ENCODE results near the gene MSRB2. TPM values are rescaled to one million over a fixed set of nuclear protein-coding genes. Genes with fewer than 3 reads are reported as not detected.

MSRB2 gene
- total and polyA plus RNA-seq, 2 donors, result 14.2 to 26.2 TPM

- WGBS, result 97% methylated on average over 11 of the region's 11 CpGs
- peaks cover 3 to 5% of the 10 kb centered on the region in 2 donors for H3K36me3 ChIP-seq (ENCODE audit: control insufficient read depth in 2 of 2, insufficient read depth in 2 of 2, low read length in 1 of 2)
- H3K4me3 ChIP-seq (ENCODE audit: low read length in 2 of 2), result no peak overlapping the region
These were observed 24.9 kb downstream of the MSRB2 start for GRCh38 chr10:23120001-23120934.

GRCh38 chr10:23121135-23121534 lies 25.8 kb downstream of the MSRB2 start:
- 97% methylated on average over 5 of the region's 5 CpGs for WGBS
- peaks cover 3 to 5% of the 10 kb centered on the region in 2 donors for H3K36me3 ChIP-seq (ENCODE audit: control insufficient read depth in 2 of 2, insufficient read depth in 2 of 2, low read length in 1 of 2)

More at GRCh38 chr10:23120001-23120934, 24.9 kb downstream of the MSRB2 start:
- Histone ChIP-seq H3K9me3 (ENCODE audit: control insufficient read depth in 2 of 2, insufficient read depth in 1 of 2, low read length in 1 of 2) (no peaks in the 10 kb centered on the region), H3K27ac (ENCODE audit: low read depth in 1 of 2, low read length in 1 of 2) (no peak overlapping the region), H3K27me3 (ENCODE audit: control insufficient read depth in 2 of 2, insufficient read depth in 1 of 2, low read length in 1 of 2) (no peaks in the 10 kb centered on the region), H3K4me1 (ENCODE audit: control insufficient read depth in 2 of 2, insufficient read depth in 2 of 2, low read length in 2 of 2) (no peaks in the 10 kb centered on the region)
- no peak for DNase-seq (ENCODE audit: low read depth in 6 of 9, low spot score in 9 of 9)

GRCh38 chr10:23136462-23136861 lies 41.1 kb downstream of the MSRB2 start:
- no peak for DNase-seq (ENCODE audit: low read depth in 6 of 9, low spot score in 9 of 9)
- no peaks in the 10 kb centered on the region for H3K9me3 ChIP-seq (ENCODE audit: control insufficient read depth in 2 of 2, insufficient read depth in 1 of 2, low read length in 1 of 2)
- H3K27ac ChIP-seq (ENCODE audit: low read depth in 1 of 2, low read length in 1 of 2), result no peak overlapping the region
- WGBS, result 98% methylated on average over 4 of the region's 4 CpGs
- no peaks in the 10 kb centered on the region for H3K36me3 ChIP-seq (ENCODE audit: control insufficient read depth in 2 of 2, insufficient read depth in 2 of 2, low read length in 1 of 2)
- H3K27me3 ChIP-seq (ENCODE audit: control insufficient read depth in 2 of 2, insufficient read depth in 1 of 2, low read length in 1 of 2), result no peaks in the 10 kb centered on the region
- no peaks in the 10 kb centered on the region for H3K4me1 ChIP-seq (ENCODE audit: control insufficient read depth in 2 of 2, insufficient read depth in 2 of 2, low read length in 2 of 2)
- H3K4me3 ChIP-seq (ENCODE audit: low read length in 2 of 2), result no peak overlapping the region

More at GRCh38 chr10:23121135-23121534, 25.8 kb downstream of the MSRB2 start:
- Histone ChIP-seq H3K4me1 (ENCODE audit: control insufficient read depth in 2 of 2, insufficient read depth in 2 of 2, low read length in 2 of 2) (no peaks in the 10 kb centered on the region), H3K27me3 (ENCODE audit: control insufficient read depth in 2 of 2, insufficient read depth in 1 of 2, low read length in 1 of 2) (no peaks in the 10 kb centered on the region), H3K4me3 (ENCODE audit: low read length in 2 of 2) (no peak overlapping the region), H3K9me3 (ENCODE audit: control insufficient read depth in 2 of 2, insufficient read depth in 1 of 2, low read length in 1 of 2) (no peaks in the 10 kb centered on the region), H3K27ac (ENCODE audit: low read depth in 1 of 2, low read length in 1 of 2) (no peak overlapping the region)
- DNase-seq (ENCODE audit: low read depth in 6 of 9, low spot score in 9 of 9), result no peak

GRCh38 chr10:23139677-23140076 lies 44.3 kb downstream of the MSRB2 start:
- H3K4me1 ChIP-seq (ENCODE audit: control insufficient read depth in 2 of 2, insufficient read depth in 2 of 2, low read length in 2 of 2), result no peaks in the 10 kb centered on the region
- H3K36me3 ChIP-seq (ENCODE audit: control insufficient read depth in 2 of 2, insufficient read depth in 2 of 2, low read length in 1 of 2), result no peaks in the 10 kb centered on the region
- no peak for DNase-seq (ENCODE audit: low read depth in 6 of 9, low spot score in 9 of 9)
- WGBS, result 88% methylated on average over 1 of the region's 1 CpG
- no peaks in the 10 kb centered on the region for H3K27me3 ChIP-seq (ENCODE audit: control insufficient read depth in 2 of 2, insufficient read depth in 1 of 2, low read length in 1 of 2)
- H3K9me3 ChIP-seq (ENCODE audit: control insufficient read depth in 2 of 2, insufficient read depth in 1 of 2, low read length in 1 of 2), result no peaks in the 10 kb centered on the region
- H3K4me3 ChIP-seq (ENCODE audit: low read length in 2 of 2), result no peak overlapping the region
- H3K27ac ChIP-seq (ENCODE audit: low read depth in 1 of 2, low read length in 1 of 2), result no peak overlapping the region

GRCh38 chr10:23141995-23142394 lies 46.6 kb downstream of the MSRB2 start:
- H3K9me3 ChIP-seq (ENCODE audit: control insufficient read depth in 2 of 2, insufficient read depth in 1 of 2, low read length in 1 of 2), result no peaks in the 10 kb centered on the region
- DNase-seq (ENCODE audit: low read depth in 6 of 9, low spot score in 9 of 9), result no peak
- H3K4me3 ChIP-seq (ENCODE audit: low read length in 2 of 2), result no peak overlapping the region
- H3K4me1 ChIP-seq (ENCODE audit: control insufficient read depth in 2 of 2, insufficient read depth in 2 of 2, low read length in 2 of 2), result no peaks in the 10 kb centered on the region
- WGBS, result 90% methylated on average over 4 of the region's 4 CpGs
- H3K36me3 ChIP-seq (ENCODE audit: control insufficient read depth in 2 of 2, insufficient read depth in 2 of 2, low read length in 1 of 2), result no peaks in the 10 kb centered on the region
- no peak overlapping the region for H3K27ac ChIP-seq (ENCODE audit: low read depth in 1 of 2, low read length in 1 of 2)
- no peaks in the 10 kb centered on the region for H3K27me3 ChIP-seq (ENCODE audit: control insufficient read depth in 2 of 2, insufficient read depth in 1 of 2, low read length in 1 of 2)

- Histone ChIP-seq H3K4me3 (ENCODE audit: low read length in 2 of 2) (no peak overlapping the region), H3K9me3 (ENCODE audit: control insufficient read depth in 2 of 2, insufficient read depth in 1 of 2, low read length in 1 of 2) (no peaks in the 10 kb centered on the region), H3K4me1 (ENCODE audit: control insufficient read depth in 2 of 2, insufficient read depth in 2 of 2, low read length in 2 of 2) (no peaks in the 10 kb centered on the region), H3K27ac (ENCODE audit: low read depth in 1 of 2, low read length in 1 of 2) (no peak overlapping the region), H3K36me3 (ENCODE audit: control insufficient read depth in 2 of 2, insufficient read depth in 2 of 2, low read length in 1 of 2) (no peaks in the 10 kb centered on the region), H3K27me3 (ENCODE audit: control insufficient read depth in 2 of 2, insufficient read depth in 1 of 2, low read length in 1 of 2) (no peaks in the 10 kb centered on the region)
- no peak for DNase-seq (ENCODE audit: low read depth in 6 of 9, low spot score in 9 of 9)
- 77% methylated on average over 9 of the region's 9 CpGs for WGBS
These were observed 50.9 kb downstream of the MSRB2 start for GRCh38 chr10:23146258-23146657.

GRCh38 chr10:23147035-23147434 lies 51.7 kb downstream of the MSRB2 start:
- no peak for DNase-seq (ENCODE audit: low read depth in 6 of 9, low spot score in 9 of 9)
- Histone ChIP-seq H3K27ac (ENCODE audit: low read depth in 1 of 2, low read length in 1 of 2) (no peak overlapping the region), H3K4me3 (ENCODE audit: low read length in 2 of 2) (no peak overlapping the region), H3K9me3 (ENCODE audit: control insufficient read depth in 2 of 2, insufficient read depth in 1 of 2, low read length in 1 of 2) (no peaks in the 10 kb centered on the region), H3K36me3 (ENCODE audit: control insufficient read depth in 2 of 2, insufficient read depth in 2 of 2, low read length in 1 of 2) (no peaks in the 10 kb centered on the region), H3K27me3 (ENCODE audit: control insufficient read depth in 2 of 2, insufficient read depth in 1 of 2, low read length in 1 of 2) (no peaks in the 10 kb centered on the region), H3K4me1 (ENCODE audit: control insufficient read depth in 2 of 2, insufficient read depth in 2 of 2, low read length in 2 of 2) (no peaks in the 10 kb centered on the region)
- 91% methylated on average over 6 of the region's 6 CpGs for WGBS

GRCh38 chr10:23148214-23148613 lies 52.8 kb downstream of the MSRB2 start:
- H3K4me1 ChIP-seq (ENCODE audit: control insufficient read depth in 2 of 2, insufficient read depth in 2 of 2, low read length in 2 of 2), result no peaks in the 10 kb centered on the region
- DNase-seq (ENCODE audit: low read depth in 6 of 9, low spot score in 9 of 9), result no peak
- no peak overlapping the region for H3K4me3 ChIP-seq (ENCODE audit: low read length in 2 of 2)
- no peaks in the 10 kb centered on the region for H3K27me3 ChIP-seq (ENCODE audit: control insufficient read depth in 2 of 2, insufficient read depth in 1 of 2, low read length in 1 of 2)
- H3K9me3 ChIP-seq (ENCODE audit: control insufficient read depth in 2 of 2, insufficient read depth in 1 of 2, low read length in 1 of 2), result no peaks in the 10 kb centered on the region
- 97% methylated on average over 19 of the region's 19 CpGs for WGBS
- no peak overlapping the region for H3K27ac ChIP-seq (ENCODE audit: low read depth in 1 of 2, low read length in 1 of 2)
- no peaks in the 10 kb centered on the region for H3K36me3 ChIP-seq (ENCODE audit: control insufficient read depth in 2 of 2, insufficient read depth in 2 of 2, low read length in 1 of 2)

GRCh38 chr10:23150091-23150490 lies 54.7 kb downstream of the MSRB2 start:
- H3K27me3 ChIP-seq (ENCODE audit: control insufficient read depth in 2 of 2, insufficient read depth in 1 of 2, low read length in 1 of 2), result no peaks in the 10 kb centered on the region

More at GRCh38 chr10:23150091-23150490, 54.7 kb downstream of the MSRB2 start:
- no peak for DNase-seq (ENCODE audit: low read depth in 6 of 9, low spot score in 9 of 9)
- H3K27ac ChIP-seq (ENCODE audit: low read depth in 1 of 2, low read length in 1 of 2), result no peak overlapping the region
- WGBS, result 92% methylated on average over 4 of the region's 4 CpGs
- no peaks in the 10 kb centered on the region for H3K9me3 ChIP-seq (ENCODE audit: control insufficient read depth in 2 of 2, insufficient read depth in 1 of 2, low read length in 1 of 2)
- no peaks in the 10 kb centered on the region for H3K4me1 ChIP-seq (ENCODE audit: control insufficient read depth in 2 of 2, insufficient read depth in 2 of 2, low read length in 2 of 2)
- H3K36me3 ChIP-seq (ENCODE audit: control insufficient read depth in 2 of 2, insufficient read depth in 2 of 2, low read length in 1 of 2), result no peaks in the 10 kb centered on the region
- H3K4me3 ChIP-seq (ENCODE audit: low read length in 2 of 2), result no peak overlapping the region

Measured in thymus (tissue), 11 donors.